ENCODE results near the gene MYO7A.

Gene MYO7A

GRCh38 chr11:77089004-77089545 is 39.0 kb upstream of the MYO7A start:
- no peak for TF ChIP-seq CTCF (conservative IDR thresholded peaks at IDR 0.05; ENCODE audit: low read length)
- no peak overlapping the region for H3K4me3 ChIP-seq (ENCODE audit: low read length)
- DNase-seq (ENCODE audit: low read depth) = no peak

- no peak for DNase-seq (ENCODE audit: low read depth)
- no peak for TF ChIP-seq CTCF (conservative IDR thresholded peaks at IDR 0.05; ENCODE audit: low read length)
- no peak overlapping the region for H3K4me3 ChIP-seq (ENCODE audit: low read length)
Measured at GRCh38 chr11:77090046-77090372, 38.0 kb upstream of the MYO7A start.

- no peak for DNase-seq (ENCODE audit: low read depth)
- no peak for TF ChIP-seq CTCF (conservative IDR thresholded peaks at IDR 0.05; ENCODE audit: low read length)
- no peak overlapping the region for H3K4me3 ChIP-seq (ENCODE audit: low read length)
Measured at GRCh38 chr11:77090373-77091111, 37.5 kb upstream of the MYO7A start.

- TF ChIP-seq CTCF (conservative IDR thresholded peaks at IDR 0.05; ENCODE audit: low read length) = peak; percentile 94
- peak; percentile 69 for DNase-seq (ENCODE audit: low read depth)
- H3K4me3 ChIP-seq (ENCODE audit: low read length) = no peak overlapping the region
Measured at GRCh38 chr11:77091146-77091940, 36.7 kb upstream of the MYO7A start.

GRCh38 chr11:77092382-77092781 is 35.7 kb upstream of the MYO7A start:
- TF ChIP-seq CTCF (conservative IDR thresholded peaks at IDR 0.05; ENCODE audit: low read length) = no peak
- H3K4me3 ChIP-seq (ENCODE audit: low read length) = no peak overlapping the region
- DNase-seq (ENCODE audit: low read depth) = no peak

- no peak for TF ChIP-seq CTCF (conservative IDR thresholded peaks at IDR 0.05; ENCODE audit: low read length)
- H3K4me3 ChIP-seq (ENCODE audit: low read length) = no peak overlapping the region
- no peak for DNase-seq (ENCODE audit: low read depth)
Measured at GRCh38 chr11:77093056-77093891, 34.8 kb upstream of the MYO7A start.

All from AG10803 (cell line).